HG03097 (cell line): Measurements from ENCODE around the gene WNT2B.
"Not testable (repeated sequence)": the region's sequence is repeated elsewhere in the genome, so short reads cannot be mapped to it uniquely, and the experiment has no call there.

Experiments
- ATAC-seq: cut with Tn5 transposase; IDR thresholded peaks from one replicate; pipeline ENCODE4 v1.9.1; 2021; ENCODE audit not compliant: unreplicated experiment, low FRiP score

The WNT2B gene

DNA sequence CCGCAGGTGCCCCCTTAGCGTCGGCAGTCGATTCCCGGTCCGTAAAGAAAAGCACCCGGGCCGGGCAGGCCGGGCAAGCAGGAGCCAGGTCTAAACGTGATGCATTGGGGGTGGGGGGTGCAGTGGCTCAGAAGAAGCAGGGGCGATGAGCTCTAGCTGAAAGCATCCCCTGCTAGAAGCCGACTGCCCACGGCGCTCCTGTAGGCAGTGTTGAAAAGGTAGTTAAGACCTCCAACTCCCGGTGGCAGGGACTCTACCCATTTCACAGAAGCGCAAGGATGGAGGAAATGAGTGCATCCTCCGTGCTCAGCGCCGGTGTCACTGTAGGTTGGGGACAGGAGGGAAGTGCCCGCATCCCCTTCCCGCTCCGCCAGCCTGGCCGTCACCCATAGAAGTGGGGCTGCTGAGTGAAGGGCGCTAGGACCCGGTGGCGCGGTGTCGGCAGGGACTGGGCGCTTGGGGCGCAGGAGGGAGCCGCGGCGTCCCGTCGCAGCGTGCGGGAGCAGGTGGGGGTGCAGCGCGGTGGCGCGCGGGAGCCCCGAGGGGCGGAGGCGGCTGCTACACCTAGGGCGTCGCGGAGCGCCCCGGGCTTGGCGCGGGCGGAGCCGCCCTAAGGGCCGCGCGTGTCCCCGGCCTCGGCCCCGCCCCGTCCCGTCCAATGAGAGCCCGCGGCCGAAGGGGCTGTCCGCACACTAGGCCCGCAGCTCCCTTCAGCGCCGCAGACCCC lies at the start of gene WNT2B:
TSS of gene WNT2B (plus strand) at position 688 of the 727 bp plus-strand sequence. CDS start 298 bp downstream, outside the sequence.
- ATAC-seq = no peak

DNA sequence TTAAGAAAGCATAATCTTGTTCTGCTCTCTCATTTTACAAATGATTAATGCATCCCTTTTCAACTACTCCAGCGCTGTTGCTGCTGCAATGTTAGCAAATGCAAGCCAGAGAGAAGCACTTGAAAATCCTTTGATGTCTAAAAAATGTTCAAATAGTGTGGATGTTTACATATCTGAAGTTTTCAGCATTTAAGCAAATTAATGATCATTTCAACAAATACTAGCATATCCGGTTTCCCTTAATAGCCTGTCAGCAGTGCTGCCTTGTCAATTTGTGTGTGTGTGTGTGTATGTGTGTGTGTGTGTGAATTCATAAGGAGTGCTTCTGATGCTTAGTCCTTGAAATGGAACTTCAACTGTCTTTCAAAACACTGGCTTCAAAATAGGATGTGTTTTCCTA lies 48.1 kb upstream of the WNT2B start:
- ATAC-seq = no peak

DNA sequence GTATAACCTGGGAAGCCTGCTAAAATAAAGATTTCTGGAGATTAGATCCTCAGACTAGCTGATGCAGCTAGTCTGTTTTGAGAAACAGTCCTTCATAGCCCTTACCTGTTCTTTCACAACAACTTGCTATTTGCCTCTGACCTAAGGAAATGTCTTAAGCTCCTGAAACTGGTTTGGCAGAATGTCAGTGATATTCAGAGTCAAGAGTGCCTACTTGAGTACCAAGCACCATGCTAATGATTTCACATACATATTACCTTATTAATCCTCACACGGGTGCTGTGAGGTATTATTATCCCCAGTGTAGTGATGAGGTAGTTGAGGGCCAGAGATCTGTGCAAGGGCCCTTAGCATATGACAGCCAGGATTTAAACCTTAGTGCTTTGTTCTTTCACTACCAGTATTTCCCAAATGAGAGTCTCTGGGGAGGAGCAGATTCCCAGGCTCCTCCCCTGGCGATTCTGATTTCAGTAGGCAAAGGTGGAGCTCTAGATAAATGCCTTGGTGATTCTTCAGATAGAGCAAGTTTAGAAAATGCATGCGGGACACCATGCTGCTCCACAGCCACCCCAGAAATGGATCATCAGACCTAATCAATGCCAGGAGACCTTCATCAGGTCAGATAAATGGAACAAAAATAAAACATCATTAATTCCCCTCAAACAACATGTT lies 47.4 kb upstream of the WNT2B start:
- ATAC-seq = no peak

DNA sequence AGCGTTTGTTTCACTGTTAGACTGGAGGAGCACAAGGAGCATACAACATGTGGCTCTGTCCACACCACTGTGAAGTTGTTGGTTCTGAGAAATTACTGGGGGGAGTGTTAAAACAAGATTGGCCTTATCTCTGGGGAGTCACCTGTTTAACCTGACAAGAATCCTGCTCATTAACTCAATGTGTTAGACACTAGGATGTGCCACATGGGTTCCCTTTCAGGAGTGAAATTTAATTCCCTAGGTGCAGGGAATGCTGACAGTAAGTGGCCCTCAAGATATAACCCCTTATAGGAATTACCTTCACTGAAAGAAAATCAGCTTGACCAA lies 45.8 kb upstream of the WNT2B start:
- ATAC-seq = no peak

DNA sequence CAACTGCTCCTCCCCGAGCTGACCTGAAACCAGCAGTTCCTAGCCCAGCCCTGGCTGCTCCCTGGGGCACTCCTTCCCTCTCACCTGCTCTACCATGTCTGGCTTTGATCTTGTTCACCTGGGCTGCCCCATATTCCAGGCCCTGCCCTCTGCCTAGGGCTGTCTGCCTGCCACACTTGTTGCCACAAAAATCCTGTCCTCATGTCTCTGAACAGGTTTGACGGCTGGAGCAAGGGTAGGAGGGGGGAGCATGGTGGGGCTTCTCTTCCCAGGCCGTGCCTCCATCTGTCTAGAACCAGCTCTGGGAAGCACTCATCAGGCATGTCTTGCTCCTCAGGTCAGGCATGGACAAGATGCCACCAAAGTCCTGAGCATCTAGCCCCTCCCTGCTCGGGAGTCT lies 44.3 kb upstream of the WNT2B start:
- no peak for ATAC-seq

DNA sequence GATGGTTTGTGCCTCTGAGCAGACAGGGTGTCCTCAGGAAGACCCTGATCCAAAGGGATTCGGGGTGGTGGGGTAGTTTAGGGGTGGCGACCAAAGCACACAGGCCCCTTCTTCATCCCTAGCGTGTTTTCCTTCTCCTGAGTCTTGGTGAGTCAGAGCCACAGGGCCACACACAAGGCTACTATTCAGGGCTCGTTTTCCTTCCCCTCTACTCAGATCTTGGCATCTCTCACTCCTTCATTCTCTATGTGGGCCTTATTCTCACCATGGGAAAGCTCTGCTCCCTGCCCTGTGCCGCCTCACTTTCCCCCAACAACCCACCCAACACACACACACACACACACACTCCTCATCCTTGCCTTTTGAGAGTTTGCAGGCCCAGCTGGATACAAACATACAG lies 43.6 kb upstream of the WNT2B start:
- ATAC-seq = no peak

DNA sequence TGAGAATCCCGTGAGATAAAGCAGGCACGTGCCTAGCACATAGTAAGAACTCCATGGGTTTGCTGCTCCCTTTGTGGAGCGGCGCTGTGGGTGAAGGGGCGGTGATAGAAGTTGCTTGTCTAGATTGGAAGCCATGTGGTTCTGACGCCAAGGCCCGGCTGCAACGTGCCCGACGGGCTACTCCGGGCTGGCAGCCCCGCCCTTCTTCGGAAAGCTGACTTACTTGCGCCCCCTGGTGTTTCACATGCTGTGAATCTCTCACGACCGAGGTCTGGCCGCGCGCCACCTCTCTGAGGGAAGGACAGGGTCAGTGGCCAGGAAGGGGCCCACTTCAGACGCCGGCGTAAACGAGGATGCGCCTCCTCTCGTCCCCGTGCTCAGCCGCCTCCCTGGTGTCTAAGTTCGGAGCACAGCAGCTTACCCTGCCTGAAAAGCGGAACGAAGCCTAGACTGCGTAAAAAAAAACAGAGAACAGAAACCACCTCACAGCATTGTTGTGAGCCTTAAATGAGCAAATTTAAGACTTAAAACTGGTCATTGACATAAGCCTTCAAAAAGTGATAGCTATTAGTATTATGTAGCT lies 42.6 kb upstream of the WNT2B start:
- peak; percentile 82 for ATAC-seq

DNA sequence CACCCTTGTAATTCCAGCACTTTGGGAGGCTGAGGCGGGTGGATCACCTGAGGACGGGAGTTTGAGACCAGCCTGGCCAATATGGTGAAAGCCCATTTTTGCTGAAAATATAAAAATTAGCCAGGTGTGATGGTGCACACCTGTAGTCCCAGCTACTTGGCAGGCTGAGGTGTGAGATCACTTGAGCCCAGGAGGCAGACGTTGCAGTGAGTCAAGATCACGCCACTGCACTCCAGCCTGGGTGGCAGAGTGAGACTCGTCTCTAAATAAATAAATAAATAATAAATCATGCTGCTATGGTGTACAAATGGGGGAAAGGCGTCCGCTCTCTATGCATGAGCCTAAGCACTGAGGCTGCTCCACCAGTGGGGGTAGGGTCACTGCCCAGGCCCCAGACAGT lies 38.4 kb upstream of the WNT2B start:
- not testable (repeated sequence) for ATAC-seq

DNA sequence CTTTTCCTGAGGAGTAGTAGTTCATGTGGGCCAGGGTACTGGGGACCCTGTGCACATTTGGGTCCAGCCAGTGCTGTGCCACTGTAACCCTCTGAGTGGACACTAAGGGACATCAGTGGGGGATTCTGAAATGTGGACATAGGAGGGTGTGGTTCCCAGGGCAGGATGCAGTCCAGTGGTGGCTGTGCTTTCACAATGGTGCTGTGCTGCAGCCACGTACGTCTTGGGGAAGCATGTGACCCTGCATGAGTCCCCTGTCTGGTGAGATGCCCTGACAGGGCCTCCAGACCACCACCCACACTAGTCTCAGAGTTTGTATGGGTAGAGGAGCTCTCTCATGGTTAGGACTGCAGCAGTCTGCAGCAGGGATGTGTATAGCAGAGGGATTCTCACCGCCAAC lies 37.8 kb upstream of the WNT2B start:
- no peak for ATAC-seq

DNA sequence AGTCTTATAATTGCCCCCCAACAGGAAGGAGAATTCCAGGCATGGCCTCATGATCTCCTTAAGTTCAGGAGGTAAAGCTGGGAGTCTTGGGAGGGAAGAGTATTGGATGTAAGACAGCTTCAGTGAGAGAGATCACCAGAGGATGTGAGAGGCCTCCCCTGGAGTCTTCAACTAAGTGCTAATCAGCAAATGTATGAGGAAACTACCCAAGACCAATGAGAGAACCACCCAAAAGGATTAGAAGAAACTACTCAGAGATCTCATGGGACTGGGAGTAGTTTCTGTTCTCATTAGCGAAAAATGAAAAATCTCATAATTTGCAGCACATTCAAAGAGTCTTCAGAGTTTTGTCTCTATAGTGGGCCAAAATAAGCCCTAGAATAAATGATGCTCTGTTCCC lies 36.6 kb upstream of the WNT2B start:
- ATAC-seq = no peak

DNA sequence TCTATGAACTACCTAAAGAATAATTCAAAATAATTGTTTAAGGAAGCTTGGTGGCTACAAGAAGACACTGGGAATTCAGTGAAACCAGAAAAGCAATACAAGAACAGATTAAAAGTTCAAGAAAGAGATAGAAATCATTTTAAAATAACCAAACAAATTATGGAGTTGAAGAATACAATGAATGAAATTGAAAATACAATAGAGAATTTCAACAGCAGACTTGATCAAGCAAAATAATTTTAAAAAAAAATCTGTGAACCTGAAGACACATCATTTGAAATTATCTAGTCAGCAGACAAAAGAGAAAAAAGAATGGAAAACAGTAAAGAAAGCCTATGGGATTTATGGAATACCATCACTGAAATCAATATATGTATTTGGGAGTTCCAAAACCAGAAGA lies 31.2 kb upstream of the WNT2B start:
- ATAC-seq = no peak

DNA sequence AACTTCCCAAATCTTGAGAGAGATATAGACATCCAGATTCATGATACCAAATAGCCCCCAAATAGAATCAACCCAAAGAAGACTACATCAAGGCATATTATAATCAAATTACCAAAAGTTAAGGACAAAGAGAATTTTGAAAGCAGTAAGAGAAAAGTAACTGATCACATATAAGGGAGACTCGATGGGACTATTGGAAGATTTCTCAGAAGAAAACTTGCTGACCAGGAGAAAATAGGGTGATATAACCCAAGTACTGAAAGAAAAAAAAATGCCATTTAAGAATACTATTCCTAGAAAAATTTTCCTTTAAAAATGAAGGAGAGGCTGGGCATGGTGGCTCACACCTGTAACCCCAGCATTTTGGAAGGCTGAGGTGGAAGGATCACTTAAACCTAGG lies 30.5 kb upstream of the WNT2B start:
- no peak for ATAC-seq

DNA sequence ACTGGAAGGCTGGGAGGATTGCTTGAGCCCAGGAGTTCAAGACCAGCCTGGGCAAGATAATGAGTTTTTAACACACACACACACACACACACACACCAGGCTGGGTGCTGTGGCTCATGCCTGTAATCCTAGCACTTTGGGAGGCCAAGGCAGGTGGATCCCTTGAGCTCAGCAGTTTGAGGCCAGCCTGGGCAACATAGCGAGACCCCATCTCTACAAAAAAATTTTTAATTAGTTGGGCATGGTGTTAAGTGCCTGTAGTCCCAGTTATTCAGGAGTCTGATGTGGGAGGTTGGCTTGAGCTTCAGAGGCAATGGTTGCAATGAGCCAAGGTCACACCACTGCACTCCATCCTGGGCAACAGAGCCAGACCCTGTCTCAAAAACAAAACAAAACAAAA lies 22.7 kb upstream of the WNT2B start:
- not testable (repeated sequence) for ATAC-seq

DNA sequence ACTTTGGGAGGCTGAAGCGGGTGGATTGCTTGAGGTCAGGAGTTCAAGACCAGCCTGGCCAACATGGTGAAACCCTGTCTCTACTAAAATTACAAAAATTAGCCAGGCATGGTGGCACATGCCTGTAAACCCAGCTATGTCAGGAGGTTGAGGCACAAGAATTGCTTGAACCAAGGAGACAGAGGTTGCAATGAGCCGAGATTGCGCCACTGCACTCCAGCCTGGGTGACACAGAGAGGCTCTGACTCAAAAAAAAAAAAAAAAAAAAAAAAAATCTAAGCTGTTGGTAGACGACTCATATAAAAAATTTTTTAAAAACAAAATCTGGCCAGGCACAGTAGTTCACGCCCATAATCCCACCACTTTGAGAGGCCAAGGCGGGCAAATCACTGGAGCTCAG lies 21.1 kb upstream of the WNT2B start:
- not testable (repeated sequence) for ATAC-seq

DNA sequence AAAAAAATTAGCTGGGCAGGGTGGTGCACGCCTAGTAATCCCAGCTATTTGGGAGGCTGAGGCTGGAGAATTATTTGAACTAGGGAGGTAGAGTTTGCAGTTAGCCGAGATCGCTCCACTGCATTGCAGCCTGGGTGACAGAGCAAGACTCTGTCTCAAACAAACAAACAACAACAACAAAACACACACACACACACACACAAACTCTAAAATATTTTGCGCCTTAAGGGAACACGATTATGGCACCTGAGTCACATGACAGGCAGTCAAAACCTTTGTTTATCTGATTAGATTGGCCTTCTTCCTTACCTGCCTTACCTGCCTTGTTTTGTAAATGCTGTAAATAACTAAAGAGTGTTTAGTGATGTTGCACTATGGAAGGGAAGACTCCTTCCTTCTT lies 20.6 kb upstream of the WNT2B start:
- no peak for ATAC-seq

DNA sequence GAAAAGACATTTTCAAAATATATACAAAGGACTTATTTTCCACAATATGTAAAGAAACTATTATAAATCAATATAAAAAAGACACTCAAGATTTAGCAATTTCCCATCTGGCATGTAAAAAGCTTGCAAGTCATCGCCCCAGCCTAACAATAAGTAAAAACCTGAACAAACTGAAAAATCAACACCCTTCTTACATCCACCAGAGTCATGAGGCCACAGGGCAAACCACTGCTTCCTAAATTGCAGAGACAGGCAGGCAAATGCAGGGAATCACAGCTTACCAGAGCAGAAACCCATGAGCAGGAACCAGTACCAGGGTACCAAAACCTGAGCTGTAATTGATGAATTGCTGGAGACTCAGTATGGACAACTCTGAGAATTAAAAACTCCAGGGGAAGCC lies 16.7 kb upstream of the WNT2B start:
- ATAC-seq = no peak

DNA sequence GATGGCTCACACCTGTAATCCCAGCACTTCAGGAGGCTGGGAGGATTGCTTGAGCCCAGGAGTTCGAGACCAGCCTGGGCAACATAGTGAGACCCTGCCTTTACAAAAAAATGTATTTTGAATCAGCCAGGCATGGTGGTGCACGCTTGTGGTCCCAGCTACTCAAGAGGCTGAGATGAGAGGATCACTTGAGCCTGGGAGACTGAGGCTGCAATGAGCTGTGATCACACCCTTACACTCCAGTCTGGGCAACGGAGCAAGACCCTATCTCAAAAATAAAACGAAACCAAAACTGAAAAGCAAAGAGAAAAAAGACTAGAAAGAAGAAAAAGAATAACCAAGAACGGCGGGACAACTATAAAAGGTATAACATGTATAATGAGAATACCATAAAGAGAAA lies 15.4 kb upstream of the WNT2B start:
- no peak for ATAC-seq

DNA sequence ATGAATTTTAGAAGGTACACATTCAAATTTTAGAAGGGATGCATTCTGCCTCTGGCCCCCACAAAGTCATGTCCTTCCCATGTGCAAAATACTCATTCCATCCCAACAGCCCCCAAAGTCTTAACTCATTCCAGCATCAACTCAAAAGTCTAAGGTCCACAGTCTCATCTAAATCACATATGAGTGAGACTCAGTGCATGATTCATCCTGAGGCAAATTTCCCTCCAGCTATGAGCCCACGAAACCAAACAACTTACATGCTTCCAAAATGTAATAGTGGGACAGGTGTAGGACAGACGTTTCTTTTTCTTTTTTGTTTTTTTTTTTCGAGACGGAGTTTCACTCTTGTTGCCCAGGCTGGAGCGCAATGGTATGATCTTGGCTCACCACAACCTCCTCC lies 12.5 kb upstream of the WNT2B start:
- ATAC-seq = no peak

DNA sequence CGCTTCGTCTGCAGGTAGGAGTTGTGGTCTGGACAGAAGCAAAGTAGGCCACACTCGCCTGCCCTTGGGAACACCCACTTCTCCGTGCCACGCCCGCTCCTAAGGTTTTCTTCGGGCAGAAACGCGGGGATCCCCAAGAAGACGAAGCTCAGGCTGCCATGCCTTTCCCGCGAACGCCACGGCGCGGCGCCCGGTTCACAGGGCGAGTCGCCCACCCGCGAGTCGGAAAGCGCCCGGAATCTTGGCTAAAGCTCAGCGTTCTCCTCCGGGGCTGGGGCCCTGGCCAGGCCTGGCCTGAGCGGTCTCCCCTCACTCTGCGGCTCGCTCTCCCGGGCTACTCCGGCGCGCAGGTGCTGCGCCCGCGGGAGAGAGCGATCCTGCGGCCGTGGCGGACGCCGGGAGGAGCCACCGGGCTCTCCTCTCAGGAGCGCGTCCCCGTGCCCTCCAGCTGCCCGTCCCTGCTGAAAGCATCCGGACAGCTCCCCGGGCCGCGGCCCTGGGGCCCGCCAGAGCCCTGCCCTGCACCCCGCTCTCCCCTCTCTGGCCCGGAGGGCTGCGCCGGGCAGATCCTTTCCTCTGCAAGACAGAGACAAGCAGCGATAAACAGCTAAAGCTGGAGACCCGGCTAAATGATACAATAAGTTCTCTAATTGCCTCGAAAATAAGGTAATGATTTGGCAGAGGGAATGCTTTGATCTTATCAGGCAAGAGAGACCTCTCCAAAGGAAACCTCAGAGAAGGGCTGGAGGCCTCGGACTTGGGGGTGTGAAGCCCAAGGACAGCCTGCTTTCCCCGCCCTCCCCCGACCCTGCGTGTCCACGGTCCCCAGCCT lies 6.7 kb upstream of the WNT2B start:
- no peak for ATAC-seq

DNA sequence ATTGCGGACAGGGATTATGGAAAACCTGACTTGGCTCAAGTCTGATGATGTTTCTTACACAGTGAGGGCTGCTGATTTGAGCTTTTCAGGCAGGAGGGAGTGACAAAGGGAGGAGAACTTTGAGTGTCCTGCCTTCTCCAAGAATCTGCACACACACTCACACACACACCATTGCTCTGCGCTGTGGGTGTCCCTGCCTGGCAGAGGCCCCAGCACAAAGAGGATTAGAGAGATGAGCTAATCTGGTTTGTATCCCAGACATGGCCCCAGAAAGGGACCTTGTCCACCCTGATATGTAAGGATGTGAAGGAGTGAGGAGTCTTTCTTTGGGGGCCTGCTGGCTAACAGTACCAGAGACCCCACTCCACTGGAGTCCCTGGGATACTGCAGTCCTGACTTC lies 5.9 kb upstream of the WNT2B start:
- ATAC-seq = no peak

DNA sequence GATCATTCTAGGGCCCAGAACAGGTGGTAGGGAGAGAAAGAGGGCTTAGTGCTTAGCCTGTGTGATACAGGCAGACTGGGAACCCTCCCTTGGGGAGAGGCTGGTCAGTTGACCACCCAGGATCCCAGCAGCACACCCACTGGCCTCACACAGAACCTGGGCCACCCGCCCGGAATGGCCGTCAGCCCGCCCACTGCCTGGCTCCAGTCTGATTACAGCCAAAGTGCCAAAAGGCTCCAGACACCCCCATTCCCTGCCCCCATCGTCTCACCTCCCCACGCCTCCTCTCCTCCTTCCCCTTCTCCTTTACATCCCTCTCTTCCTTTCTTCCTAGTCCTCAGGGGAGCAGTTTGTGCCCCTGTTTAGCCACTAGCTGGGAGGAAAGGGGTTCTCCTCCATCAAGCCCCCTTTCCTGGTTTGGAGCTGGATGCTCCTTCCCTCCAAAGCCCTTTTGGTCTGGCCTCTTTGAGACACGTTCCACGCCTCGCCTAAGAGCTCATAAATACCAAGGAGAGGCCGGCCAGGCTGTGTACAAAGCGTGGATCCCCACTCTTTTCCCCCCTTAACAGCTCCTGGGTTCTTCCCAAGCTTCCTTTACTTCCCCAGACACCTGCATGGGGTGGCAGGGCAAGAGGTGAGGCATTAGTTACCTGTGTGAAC lies 4.6 kb upstream of the WNT2B start:
- no peak for ATAC-seq
